Measurements from ENCODE around the gene PRODH2. TPM values are rescaled to one million over a fixed set of nuclear protein-coding genes. Genes with fewer than 3 reads are reported as not detected.
A peak's percentile ranks its signal among the peaks of the same experiment; 100 is the strongest.

PRODH2 gene
- total and polyA plus RNA-seq, 2 of the 13 experiments (the other 11 are each of a cell fraction or from before 2014, with no cell fraction given): 86.7 to 118 TPM

- TF ChIP-seq ZNF572 (CRISPR knock-in tag; IDR thresholded peaks at IDR 0.05): no peak
- TF ChIP-seq, protein P1, sequence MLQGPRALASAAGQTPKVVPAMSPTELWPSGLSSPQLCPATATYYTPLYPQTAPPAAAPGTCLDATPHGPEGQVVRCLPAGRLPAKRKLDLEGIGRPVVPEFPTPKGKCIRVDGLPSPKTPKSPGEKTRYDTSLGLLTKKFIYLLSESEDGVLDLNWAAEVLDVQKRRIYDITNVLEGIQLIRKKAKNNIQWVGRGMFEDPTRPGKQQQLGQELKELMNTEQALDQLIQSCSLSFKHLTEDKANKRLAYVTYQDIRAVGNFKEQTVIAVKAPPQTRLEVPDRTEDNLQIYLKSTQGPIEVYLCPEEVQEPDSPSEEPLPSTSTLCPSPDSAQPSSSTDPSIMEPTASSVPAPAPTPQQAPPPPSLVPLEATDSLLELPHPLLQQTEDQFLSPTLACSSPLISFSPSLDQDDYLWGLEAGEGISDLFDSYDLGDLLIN (CRISPR knock-in tag; IDR thresholded peaks at IDR 0.05; ENCODE audit: borderline replicate concordance): no peak
- TF ChIP-seq, protein P2, sequence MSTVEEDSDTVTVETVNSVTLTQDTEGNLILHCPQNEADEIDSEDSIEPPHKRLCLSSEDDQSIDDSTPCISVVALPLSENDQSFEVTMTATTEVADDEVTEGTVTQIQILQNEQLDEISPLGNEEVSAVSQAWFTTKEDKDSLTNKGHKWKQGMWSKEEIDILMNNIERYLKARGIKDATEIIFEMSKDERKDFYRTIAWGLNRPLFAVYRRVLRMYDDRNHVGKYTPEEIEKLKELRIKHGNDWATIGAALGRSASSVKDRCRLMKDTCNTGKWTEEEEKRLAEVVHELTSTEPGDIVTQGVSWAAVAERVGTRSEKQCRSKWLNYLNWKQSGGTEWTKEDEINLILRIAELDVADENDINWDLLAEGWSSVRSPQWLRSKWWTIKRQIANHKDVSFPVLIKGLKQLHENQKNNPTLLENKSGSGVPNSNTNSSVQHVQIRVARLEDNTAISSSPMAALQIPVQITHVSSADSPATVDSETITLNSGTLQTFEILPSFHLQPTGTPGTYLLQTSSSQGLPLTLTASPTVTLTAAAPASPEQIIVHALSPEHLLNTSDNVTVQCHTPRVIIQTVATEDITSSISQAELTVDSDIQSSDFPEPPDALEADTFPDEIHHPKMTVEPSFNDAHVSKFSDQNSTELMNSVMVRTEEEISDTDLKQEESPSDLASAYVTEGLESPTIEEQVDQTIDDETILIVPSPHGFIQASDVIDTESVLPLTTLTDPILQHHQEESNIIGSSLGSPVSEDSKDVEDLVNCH (CRISPR knock-in tag; IDR thresholded peaks at IDR 0.05): no peak
- peak; percentile 71; the same call in 1 of the 2 replicates for TF ChIP-seq ZNF567 (CRISPR knock-in tag; IDR thresholded peaks at IDR 0.05; ENCODE audit: borderline replicate concordance)
- peak; percentile 66 for TF ChIP-seq ZNF280B (CRISPR knock-in tag; IDR thresholded peaks at IDR 0.05; ENCODE audit: borderline replicate concordance)
- TF ChIP-seq ZFX (CRISPR knock-in tag; IDR thresholded peaks at IDR 0.05; ENCODE audit: low read depth): peak; percentile 63; the same call in 1 of the 2 replicates
- TF ChIP-seq ZNF619 (CRISPR knock-in tag; IDR thresholded peaks at IDR 0.05): no peak; the same call in 1 of the 2 replicates
- TF ChIP-seq ATF3 (CRISPR knock-in tag; IDR thresholded peaks at IDR 0.05): no peak
- no peak for TF ChIP-seq ZSCAN5A (CRISPR knock-in tag; IDR thresholded peaks at IDR 0.05; ENCODE audit: borderline replicate concordance)
- TF ChIP-seq E2F5 (CRISPR knock-in tag; conservative IDR thresholded peaks at IDR 0.05): no peak
- TF ChIP-seq ZNF879 (CRISPR knock-in tag; IDR thresholded peaks at IDR 0.05): 0 out of 2 replicates have a peak, but pooled peaks have one; percentile 61
- peak; percentile 18; the same call in 1 of the 2 replicates for TF ChIP-seq MEIS2 (CRISPR knock-in tag; IDR thresholded peaks at IDR 0.05)
- TF ChIP-seq TGIF2 (CRISPR knock-in tag; IDR thresholded peaks at IDR 0.05): peak; percentile 44
- no peak for TF ChIP-seq NFE2 (CRISPR knock-in tag; IDR thresholded peaks at IDR 0.05)
- TF ChIP-seq ZNF446 (CRISPR knock-in tag; IDR thresholded peaks at IDR 0.05): no peak
- no peak for TF ChIP-seq NAIF1 (CRISPR knock-in tag; IDR thresholded peaks at IDR 0.05; ENCODE audit: borderline replicate concordance)
- TF ChIP-seq NPAS2 (CRISPR knock-in tag; IDR thresholded peaks at IDR 0.05; ENCODE audit: borderline replicate concordance): no peak
- TF ChIP-seq SMYD3 (CRISPR knock-in tag; IDR thresholded peaks at IDR 0.05): no peak
Observed at GRCh38 chr19:35812220-35813042, at the start of gene PRODH2 (continued).
